ENCODE data around the gene FOXK2.

DNA sequence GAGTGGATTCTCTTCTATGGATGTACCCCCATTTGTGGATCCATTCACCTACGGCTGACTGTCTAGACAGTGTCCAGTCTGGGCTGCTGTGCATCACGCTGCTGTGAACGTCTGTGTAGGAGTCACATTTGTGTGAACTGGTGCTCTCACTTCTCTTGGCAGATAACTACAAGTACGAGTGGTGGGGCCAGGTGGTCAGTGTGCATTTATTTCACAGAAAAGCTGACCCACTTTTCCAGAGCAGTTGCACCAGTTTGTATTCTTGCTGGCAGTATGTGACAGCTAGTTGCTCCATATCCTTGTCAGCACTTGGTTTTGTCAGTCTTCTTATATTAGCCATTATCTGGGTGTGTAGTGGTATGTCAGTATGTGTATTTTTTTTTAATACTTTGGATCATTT is 28.4 kb downstream of the FOXK2 start:
- TF ChIP-seq POLR2AphosphoS5 (IDR thresholded peaks at IDR 0.05; ENCODE audit: borderline replicate concordance, low read depth, low read length) (no peak), EZH2 (IDR thresholded peaks at IDR 0.05) (no peak), FOXP2 (optimal IDR thresholded peaks at IDR 0.05; ENCODE audit: control extremely low read depth, extremely low read length, insufficient read depth) (no peak)
